GM11168 (cell line): ENCODE results near the gene RSRP1.

ENCODE experiments used
- in situ Hi-C: fragments of 300-500 bp; cut with MboI; formaldehyde crosslinking; loops from one replicate; pipeline ENCODE4 v1.12.0; 2022; ENCODE audit warnings: low sequenced_read_pairs; ENCODE audit not compliant: unreplicated experiment

The RSRP1 gene

GRCh38 chr1:25197982-25198662, 49.1 kb downstream of the RSRP1 start:
- in situ Hi-C loops = loop anchor here (25.0 kb wide), 1 partner anchor 511 kb away; no protein-coding TSS in a partner anchor

- in situ Hi-C loops = loop anchor here (25.0 kb wide), 1 partner anchor 510 kb away; no protein-coding TSS in a partner anchor
Observed at GRCh38 chr1:25197235-25197975, 49.8 kb downstream of the RSRP1 start.

- in situ Hi-C loops = loop anchor here (25.0 kb wide), 1 partner anchor 510 kb away; no protein-coding TSS in a partner anchor
Observed at GRCh38 chr1:25196830-25197229, 50.4 kb downstream of the RSRP1 start.

GRCh38 chr1:25195835-25196234, 51.4 kb downstream of the RSRP1 start:
- in situ Hi-C loops = loop anchor here (25.0 kb wide), 1 partner anchor 509 kb away; no protein-coding TSS in a partner anchor

GRCh38 chr1:25194572-25195020, 52.7 kb downstream of the RSRP1 start:
- in situ Hi-C loops = loop anchor here (25.0 kb wide), 1 partner anchor 507 kb away; no protein-coding TSS in a partner anchor

- in situ Hi-C loops = loop anchor here (25.0 kb wide), 1 partner anchor 507 kb away; no protein-coding TSS in a partner anchor
Observed at GRCh38 chr1:25194054-25194453, 53.2 kb downstream of the RSRP1 start.

GRCh38 chr1:25193229-25193628, 54.0 kb downstream of the RSRP1 start:
- in situ Hi-C loops = loop anchor here (25.0 kb wide), 1 partner anchor 506 kb away; no protein-coding TSS in a partner anchor
